Left ventricle myocardium superior (tissue), 1 donor: ENCODE measurements around the gene GTSF1L. TPM values are rescaled to one million over a fixed set of nuclear protein-coding genes. Genes with fewer than 3 reads are reported as not detected.
A peak's percentile ranks its signal among the peaks of the same experiment; 100 is the strongest.
"Not testable (repeated sequence)": the region's sequence is repeated elsewhere in the genome, so short reads cannot be mapped to it uniquely, and the experiment has no call there.

ENCODE experiments used
- ATAC-seq: fragments of 200-7000 bp; cut with Tn5 transposase; one replicate; pipeline ENCODE4 v1.9.1; 2020; ENCODE audit warnings: mild to moderate bottlenecking, moderate library complexity
- DNase-seq: peaks from one replicate; pipeline ENCODE4 v3.0.0-alpha.2; 2020
- intact Hi-C: fragments of 100-400 bp; cut with micrococcal nuclease; formaldehyde crosslinking; loops from one replicate; pipeline ENCODE4 v1.11.0; 2022
- long read RNA-seq: library from polyadenylated mRNA; unstranded; transcript quantifications from one replicate; pipeline ENCODE4 v2.0.0, GENCODE V29; 2021
- total RNA-seq: library from RNA; stranded (reverse); fragmentation: NEBNext Ultra II Directional; extraction: Animal tissue kit (Norgen Biotek cat#: 25700); gene quantifications from one replicate; pipeline ENCODE4 v1.2.1, GENCODE V29; 2021
- donor health status: DM: no; HTN: yes; CAD: no; lungs with severe emphysema.

Gene GTSF1L
- total RNA-seq = not detected
- long read RNA-seq = 0 reads

DNA sequence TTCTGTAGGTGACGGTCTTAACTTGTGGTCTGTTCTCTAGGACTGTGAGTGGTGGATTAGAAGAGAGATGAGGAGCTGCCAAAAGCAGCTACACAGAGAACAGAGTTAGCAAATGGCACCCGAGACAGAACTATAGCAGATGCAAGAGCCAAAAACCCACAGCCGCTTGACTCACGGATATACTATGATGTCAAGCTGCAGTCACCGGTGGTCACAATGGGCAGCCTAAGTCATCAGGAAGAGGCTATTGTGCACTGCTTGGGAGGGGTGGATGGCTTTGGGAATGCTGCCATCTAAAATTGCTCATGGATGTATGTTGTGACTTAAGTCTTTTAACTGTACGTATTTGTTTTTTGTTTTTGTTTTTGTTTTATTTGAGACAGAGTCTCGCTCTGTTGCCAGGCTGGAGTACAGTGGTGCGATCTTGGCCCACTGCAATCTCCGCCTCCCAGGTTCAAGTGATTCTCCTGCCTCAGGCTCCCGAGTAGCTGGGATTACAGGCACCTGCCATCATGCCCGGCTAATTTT is at the start of gene GTSF1L:
Gene GTSF1L (minus strand): TSS at position 192 of the 528 bp plus-strand sequence. CDS start 308 bp downstream, outside the sequence.
- DNase-seq (no peak), ATAC-seq (no peak)
- intact Hi-C loops = no loop called here

DNA sequence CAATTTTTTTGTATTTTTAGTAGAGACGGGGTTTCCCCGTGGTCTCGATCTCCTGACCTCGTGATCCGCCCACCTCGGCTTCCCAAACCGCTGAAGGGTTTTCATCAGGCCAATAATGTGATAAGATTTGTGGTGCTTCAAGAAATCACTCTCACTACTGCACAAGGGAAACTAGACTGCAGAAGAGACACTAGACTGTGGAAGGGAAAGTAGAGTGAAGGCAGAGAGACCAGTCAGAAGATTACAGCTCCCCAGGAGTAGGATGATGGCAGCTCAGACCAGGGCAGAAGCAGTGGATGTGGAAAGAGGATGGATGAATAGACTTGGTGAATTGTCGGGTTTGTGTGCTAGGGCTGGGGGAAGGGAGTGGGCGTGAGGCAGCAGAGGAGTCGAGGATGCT is 48.0 kb upstream of the GTSF1L start:
- intact Hi-C loops = no loop called here
- DNase-seq (no peak), ATAC-seq (no peak)

DNA sequence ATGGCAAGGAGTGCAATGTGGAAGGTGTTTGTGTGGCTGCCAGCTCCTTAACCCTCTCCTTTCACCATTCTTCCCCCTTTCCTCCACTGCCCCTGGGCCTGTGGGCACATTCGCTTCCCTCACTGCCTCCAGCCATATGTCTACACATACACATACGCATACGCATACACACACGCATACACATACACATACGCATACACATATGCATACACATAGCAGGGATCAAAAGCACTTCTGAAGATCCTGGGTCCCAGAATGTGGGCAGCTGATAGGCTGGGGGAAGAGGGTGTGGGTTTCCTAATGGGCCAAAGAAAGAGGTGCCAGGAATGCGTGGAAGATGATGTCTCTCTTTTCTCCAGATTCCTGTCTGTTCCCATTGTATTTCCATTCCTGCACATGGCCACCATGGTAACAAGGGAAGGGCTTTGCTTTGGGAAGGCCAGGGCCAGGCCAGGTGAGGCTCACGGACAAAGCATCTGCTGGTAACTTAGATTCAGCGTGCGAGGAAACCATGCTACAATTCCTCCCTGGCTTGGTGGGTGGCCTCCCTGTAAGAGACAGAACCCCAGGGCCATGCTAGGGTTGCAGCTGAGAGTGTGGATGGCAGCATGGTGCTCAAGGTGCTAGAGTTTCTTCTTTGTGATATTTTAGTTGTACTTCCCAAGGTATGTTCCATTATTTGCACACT is 44.8 kb upstream of the GTSF1L start:
- ATAC-seq = no peak
- intact Hi-C loops = no loop called here

DNA sequence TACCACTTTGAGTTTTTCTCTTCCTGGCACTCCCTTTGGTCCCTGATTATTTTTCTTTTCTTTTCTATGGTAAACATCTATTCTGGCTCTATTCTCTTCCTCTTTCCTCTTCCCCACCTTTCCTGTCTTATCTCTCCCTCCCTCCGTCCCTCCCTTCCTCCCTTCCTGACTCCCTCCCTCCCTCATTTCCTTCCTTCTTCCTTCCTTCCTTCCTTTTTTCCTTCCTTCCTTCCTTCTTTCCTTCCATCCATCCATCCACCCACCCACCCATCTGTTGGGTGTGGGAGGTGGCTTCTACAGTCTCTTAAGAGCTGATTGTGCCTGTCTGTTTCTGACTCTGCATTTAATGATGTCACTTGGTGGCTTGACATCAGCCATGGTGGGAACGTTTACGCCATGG is 43.5 kb upstream of the GTSF1L start:
- DNase-seq (no peak), ATAC-seq (no peak)

More for the DNA sequence above, 44.8 kb upstream of the GTSF1L start:
- DNase-seq = no peak

DNA sequence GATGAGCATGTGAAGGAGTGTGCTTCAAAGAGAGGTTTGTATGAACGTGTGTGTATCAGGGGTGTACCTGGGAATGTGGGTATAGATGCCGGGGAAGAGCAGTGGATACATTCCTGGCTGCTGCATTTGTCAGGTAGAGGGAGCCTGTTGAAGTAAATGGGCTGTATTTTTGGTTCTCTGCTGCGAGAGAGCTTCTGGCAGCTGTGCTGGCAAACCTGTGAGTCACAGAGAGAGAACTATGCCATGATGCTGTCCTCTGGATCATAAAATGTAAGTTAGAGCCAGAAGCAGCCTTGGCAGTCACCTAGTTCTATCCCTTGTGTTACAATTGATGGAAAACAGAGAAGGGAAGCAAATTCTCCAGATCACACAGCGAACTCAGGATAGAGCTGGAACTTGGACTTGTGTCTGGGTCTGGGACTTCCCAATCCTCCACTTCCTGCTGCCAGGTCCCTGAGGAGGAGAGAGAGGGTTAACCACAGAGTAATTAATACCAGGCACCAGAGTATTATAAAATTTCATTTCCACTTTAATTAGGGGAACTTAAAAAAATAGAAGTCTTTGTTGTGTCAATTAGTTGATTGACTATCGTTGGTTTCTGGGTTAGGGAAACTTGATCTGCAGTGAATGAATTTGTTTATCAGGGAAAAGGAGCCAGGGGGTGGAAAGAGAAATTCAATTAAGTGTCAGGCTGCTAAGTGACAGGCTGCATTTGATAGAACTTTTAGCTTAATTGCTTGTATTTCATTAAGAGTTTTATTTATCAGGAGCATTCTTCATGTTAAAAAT is 41.1 kb upstream of the GTSF1L start:
- DNase-seq (no peak), ATAC-seq (peak; percentile 79)
- intact Hi-C loops = no loop called here

More for the DNA sequence above, 43.5 kb upstream of the GTSF1L start:
- intact Hi-C loops = no loop called here

DNA sequence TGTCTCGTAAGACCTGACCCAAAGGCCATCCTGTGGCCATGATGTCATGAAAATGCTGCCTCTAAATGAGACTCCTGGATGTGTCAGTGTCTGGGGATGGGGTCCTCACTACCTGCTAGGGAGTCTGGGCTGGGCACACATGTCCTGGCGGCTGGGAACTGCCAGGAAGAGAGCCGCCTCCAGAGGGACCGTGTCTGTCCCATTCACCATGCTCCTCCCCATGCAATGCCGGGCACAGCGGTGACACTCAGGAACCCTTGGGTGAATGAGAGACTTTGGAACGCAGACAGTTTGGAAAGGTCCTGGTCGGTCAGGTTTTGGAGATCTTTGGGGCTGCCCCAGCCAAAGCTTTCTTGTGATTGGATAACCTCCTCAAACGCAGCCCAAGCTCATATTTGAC is 40.1 kb upstream of the GTSF1L start:
- peak; percentile 33 for ATAC-seq
- intact Hi-C loops = no loop called here
- no peak for DNase-seq

DNA sequence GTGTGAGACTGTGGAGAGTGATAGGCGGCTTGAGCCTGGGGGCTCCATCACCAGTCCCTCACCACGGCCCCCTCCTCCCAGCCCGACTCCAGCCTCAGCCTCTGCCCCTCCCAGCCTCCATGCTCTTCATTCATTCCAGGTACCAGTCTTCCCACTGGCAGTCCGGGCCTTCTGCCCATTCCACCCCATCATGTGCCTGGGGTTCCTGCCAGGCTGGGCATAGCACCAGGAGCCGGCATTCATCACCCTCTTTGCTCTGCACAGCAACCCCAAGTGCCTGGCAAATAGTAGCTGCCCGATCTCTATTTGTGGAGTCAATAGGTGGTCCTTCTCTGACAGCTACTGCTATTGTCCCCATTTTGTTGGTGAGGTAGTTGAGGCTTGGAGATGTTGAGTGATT is 39.6 kb upstream of the GTSF1L start:
- DNase-seq (peak; percentile 86), ATAC-seq (peak; percentile 97)
- intact Hi-C loops = no loop called here

DNA sequence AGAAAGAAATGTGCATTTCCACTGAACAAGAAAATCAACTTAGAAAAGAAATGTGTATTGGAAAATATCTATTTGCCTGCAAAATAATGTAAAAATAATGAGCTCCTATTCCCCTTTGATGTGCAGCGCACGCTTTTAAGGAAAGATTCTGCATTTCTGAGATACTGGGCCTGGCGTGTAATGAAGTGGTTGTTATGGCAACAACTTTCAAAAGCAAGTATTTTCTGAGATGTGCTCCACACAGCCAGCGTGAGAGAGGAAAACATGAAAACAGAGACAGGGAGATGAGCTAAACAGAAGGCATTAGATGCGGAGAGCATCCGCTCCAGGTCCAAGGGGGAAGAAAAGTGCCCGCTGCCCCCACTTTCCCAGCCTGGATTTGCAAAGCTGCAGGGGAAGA is 39.1 kb upstream of the GTSF1L start:
- intact Hi-C loops = no loop called here
- no peak for ATAC-seq
- DNase-seq = no peak

DNA sequence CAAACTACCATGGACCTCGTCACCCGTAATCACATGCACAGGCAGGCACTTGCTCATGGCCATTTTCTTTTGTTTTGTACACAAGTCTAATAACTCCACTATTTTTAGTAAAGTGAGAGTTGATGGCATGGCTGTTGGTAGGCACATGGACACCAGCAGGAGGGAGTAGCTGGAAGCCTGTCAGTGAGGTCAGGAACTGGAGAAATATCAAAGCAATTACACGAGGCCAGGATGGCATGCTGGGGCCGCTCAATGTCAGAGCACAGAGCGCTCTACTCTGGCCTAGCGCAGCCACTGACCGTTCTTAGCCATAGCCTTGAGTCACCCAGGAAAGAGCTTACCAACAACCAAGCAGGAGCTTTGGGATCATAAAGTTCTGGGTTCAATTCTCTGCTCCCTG is 36.1 kb upstream of the GTSF1L start:
- intact Hi-C loops = no loop called here
- peak; percentile 7 for ATAC-seq
- no peak for DNase-seq

DNA sequence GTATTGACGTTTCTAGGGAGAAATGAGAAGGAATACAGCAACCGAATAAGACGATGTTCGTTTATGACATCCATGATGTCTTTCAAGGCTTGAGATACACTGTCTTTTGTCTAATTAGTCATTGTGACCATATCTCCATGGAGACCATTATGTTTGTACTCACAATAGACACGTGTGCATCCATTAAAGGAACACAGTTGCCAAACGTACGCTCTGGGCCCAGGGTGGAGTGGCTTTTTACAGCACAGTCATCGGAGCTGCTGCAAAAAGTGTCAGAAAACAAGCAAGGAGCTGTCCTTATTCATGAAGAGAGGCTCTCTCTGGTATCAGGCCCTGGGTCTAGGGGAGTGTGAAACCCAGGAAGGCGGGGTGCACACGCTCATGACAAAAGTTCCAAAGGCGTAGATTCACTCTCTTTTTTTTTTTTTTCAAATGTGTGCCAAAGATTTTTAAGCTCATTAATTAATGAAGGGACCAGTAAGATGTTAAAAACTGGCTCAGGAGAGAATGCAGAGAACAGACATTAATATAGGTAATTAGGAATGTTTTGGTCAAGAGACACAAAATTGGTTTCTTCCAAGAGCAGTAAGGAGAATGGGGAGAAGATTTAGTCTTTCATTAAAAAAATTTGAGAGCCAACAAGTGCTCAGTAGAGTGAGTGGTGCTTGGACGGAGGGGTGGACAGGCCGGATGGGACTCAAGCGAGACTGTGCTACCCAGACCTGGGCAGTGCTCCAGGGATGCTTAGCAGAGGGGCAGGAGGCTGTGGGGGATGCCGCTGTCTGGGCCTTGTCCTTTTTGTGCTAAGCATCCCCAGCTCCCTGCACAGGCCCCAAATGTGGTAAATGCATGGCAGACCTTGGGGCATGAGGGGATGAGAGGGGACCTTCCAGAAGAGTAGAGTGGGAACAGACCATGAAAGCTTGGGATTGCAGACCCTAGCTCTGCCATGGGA is 34.9 kb upstream of the GTSF1L start:
- ATAC-seq = no peak
- intact Hi-C loops = no loop called here
- no peak for DNase-seq

DNA sequence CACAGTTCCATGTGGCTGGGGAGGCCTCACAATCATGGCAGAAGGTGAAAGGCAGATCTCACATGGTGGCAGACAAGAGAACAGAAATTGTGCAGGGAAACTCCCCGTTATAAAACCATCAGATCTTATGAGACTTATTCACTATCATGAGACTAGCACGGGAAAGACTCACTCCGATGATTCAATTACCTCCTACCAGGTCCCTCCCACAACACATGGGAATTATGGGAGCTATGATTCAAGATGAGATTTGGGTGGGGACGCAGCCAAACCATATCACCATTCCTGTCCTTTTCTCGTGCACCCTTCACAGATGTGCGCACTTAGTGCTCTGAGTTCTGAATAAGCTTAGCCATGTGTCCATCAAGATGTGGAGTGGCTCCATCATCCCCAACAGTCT is 31.1 kb upstream of the GTSF1L start:
- DNase-seq, intact Hi-C loops: not testable (repeated sequence)

DNA sequence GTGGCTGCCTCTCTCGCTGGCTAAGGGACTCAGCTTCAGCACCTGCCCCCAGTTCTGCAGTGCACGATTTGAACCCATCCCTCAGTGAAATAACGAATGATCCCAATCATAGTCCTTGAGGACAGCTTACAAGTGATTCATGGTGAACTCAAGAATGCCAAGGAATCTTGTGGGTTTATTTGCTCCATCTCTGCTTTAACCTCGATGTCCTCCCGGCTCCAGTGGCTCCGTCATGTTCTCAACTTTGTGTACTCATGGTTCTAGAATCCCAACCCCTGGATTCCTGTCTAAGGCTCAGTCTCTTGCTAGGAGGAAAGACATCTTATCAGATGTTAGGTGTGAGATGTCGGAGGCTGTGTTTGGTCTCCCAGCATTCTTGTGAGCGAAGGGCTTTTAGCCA is 29.0 kb upstream of the GTSF1L start:
- intact Hi-C loops = no loop called here
- ATAC-seq = no peak
- no peak for DNase-seq

More for the DNA sequence above, 31.1 kb upstream of the GTSF1L start:
- not testable (repeated sequence) for ATAC-seq

DNA sequence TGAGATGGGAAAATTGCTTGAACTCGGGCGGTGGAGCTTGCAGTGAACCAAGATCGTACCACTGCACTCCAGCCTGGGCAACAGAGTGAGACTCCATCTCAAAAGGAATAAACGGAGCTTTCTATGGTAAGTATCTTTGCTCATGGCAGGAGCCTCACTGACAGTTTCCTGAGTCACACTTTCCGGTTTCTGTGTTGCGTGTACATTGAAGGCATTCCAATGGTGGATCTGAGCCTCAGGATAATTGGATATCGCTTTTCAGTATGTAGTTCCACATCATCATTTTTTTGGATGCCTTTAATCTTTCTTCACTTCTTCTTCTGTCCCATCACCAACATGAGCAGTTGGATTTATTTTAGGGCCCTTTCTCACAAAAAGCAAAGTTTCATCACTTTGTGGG is 28.6 kb upstream of the GTSF1L start:
- ATAC-seq = no peak
- DNase-seq = no peak
- intact Hi-C loops = no loop called here

DNA sequence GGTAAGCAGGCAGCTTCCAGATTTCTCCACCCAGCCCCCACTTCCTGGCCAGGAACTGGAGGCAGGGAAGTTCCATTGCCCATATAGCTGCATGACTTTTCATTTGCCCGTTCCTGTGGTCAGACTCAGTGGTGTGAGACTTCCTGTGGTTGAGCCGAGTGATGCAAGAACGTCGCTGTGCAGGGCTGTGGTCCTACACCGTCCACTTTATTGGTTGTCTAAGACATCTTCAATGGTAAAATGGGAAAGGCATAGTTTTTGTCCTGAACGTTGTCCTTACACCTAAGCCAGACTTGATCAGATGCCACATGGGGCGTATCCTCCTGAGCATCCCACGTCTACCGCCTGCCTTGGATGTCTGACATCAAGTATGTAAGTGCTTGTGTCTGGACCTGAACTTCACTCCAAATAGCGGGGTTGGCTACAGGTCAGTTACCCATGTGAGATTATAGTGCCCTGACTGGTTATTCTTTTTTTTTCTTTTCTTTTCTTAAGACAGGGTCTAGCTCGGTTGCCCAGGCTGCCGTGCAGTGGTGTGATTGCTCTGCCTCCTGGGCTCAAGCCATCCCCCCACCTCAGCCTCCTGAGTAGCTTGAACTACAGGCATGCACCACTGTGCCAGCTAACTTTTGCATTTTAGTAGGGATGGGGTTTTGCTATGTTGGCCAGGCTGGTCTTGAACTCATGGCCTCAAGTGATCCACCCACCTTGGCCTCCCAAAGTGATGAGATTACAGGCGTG is 25.9 kb upstream of the GTSF1L start:
- ATAC-seq (peak; percentile 55), DNase-seq (peak; percentile 32)
- intact Hi-C loops = no loop called here

DNA sequence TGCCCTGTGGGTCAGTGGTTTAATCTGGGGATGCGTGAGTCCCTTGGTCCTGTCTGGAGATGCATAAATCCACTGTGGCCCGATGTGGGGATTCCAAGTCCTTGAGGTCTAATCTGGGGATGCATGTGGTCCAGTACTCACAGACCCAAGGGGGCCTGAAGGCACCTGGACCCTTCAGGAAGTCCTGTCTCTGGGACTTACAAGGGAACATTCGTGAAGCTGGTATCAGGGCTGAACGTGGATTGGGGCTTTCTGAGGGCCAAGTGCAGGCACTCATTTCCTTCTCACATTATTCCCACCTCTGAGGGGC is 25.2 kb upstream of the GTSF1L start:
- DNase-seq (no peak), ATAC-seq (no peak)
- intact Hi-C loops = no loop called here

DNA sequence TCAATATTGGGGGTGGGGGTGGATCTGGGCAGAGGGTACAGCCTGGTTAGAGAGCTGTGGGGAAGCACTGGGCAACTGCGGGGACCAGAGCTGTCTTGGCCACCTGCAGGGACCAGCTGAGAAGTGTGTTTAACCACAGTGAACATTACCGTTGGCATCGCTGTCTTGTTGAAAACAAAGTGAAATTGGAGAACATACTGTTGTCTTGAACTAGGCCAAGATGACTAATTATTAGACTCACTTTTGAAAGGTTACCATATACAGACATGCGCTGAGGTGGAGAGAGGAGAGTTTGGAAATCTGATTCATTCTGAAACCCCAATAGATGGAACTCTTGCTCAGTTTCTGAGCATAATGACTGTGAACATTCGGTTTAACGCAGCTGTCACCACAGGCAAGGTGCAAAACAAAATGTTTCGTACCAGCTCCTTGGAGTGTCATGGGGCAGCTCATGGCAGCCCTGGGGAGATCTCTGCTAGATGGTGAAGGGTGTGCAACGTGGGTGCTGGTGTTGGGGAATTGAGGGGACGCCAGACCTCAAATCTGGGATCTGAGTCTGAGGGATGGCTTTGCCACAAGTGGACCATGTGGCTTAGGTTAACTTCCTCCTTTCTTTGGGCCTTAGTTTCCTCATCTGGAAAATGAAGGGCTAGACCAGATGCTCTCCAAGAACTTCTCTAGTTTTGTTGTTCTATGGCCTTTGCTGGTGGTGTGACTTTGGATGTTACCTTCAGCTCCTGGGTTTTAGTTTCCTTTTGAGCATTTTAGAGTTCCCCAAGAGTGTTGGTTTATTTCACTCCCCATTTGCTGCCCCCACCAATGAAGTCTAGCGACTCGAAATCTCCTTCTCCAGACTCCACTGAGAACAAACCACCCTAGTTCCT is 24.6 kb upstream of the GTSF1L start:
- DNase-seq (no peak), ATAC-seq (no peak)
- intact Hi-C loops = loop anchor here (2.0 kb wide), 1 partner anchor 329 kb away; no protein-coding TSS in a partner anchor

DNA sequence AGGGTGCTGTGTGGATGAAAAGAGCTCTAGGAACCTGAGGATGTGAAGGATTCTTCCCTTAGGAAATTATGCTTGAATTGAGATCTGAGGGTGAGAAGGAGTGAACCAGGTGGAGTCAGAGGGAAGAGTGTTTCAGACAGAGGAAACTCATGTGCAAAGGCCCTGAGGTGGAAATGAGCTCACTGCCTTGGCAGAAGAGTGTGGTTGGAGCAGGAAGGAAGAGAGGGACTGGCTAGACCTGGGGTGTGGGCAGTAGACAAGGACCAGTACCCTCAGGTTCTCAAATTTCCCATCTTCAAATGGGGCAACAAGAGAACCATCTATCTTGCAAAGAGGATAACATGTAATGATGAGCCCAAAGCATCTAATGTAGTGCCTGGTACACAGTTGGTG is 24.0 kb upstream of the GTSF1L start:
- no peak for DNase-seq
- no peak for ATAC-seq
- intact Hi-C loops = loop anchor here (2.0 kb wide), 1 partner anchor 330 kb away; no protein-coding TSS in a partner anchor
